GM21515 (cell line): Measurements from ENCODE around the gene RFWD3.
A peak's percentile ranks its signal among the peaks of the same experiment; 100 is the strongest.

Experiments used
- ATAC-seq: cut with Tn5 transposase; IDR thresholded peaks from one replicate; pipeline ENCODE4 v1.9.1; 2021; ENCODE audit not compliant: unreplicated experiment

RFWD3 gene

GRCh38 chr16:74623839-74624235 lies 42.8 kb downstream of the RFWD3 start:
- ATAC-seq, result no peak

- ATAC-seq, result no peak
Observed at GRCh38 chr16:74623214-74623838, 43.4 kb downstream of the RFWD3 start.

GRCh38 chr16:74622005-74622404 lies 44.7 kb downstream of the RFWD3 start:
- no peak for ATAC-seq

DNA sequence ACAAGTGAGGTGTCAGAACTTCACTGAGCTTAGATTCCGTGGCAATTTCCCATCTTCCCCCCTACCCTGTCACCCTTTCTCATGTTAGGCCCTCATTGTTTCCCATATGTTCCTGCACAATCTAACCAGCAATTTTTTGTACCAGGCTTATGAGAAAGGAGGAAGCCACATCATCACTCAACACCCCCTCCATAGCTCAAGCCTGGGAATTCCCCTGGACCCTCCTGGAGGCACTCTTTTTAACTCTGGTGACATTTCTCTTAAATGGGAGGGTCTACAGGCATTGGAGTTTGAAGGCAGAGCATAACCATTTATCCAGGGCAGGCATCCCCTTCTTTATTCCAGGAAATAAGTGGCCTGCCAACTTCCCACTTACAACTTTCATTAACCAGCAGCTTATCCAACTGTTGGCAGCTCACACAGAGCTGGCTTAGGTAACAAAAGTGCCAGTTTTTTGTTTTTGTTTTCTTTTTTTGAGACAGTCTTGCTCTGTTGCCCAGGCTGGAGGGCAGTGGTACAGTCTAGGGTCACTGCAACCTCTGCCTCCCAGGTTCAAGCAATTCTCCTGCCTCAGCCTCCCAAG lies 49.4 kb downstream of the RFWD3 start:
- ATAC-seq, result no peak

DNA sequence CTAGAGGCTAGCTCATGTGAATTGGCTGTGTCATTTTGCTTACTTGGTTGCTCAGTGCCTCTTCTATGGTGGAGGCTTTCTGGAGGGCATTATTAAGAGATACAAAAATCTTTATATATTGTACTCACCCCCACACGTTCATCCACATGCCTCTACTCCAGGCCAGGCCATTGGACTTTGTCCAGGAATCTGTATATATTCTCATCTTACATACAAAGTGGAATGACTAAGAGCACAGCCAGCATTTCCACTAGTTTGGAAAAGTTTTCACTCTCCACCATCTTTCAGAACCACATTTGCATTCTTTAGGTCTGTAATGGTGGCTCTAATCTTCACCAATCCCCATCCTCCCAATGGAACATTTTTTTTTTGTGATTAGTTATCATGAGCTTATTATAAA lies 55.0 kb downstream of the RFWD3 start:
- no peak for ATAC-seq

DNA sequence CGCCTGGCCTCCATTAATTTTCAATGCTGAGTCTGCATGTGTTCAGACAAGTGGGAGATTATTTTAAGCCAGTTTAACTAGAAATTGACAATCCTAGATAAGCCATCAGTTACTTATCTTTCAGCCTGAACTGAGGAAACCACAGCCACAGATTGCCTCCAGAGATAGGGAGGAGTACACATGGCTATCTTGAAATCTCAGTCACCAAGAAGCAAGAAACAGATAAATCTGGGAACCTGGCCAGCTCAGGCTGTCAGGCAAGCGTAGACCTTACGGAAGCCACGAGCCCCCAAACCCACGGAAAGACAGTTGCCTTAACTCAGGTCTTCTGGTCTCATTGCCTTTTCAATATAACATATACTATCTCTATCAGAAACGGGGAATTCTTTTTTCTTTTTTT lies 57.7 kb downstream of the RFWD3 start:
- no peak for ATAC-seq

DNA sequence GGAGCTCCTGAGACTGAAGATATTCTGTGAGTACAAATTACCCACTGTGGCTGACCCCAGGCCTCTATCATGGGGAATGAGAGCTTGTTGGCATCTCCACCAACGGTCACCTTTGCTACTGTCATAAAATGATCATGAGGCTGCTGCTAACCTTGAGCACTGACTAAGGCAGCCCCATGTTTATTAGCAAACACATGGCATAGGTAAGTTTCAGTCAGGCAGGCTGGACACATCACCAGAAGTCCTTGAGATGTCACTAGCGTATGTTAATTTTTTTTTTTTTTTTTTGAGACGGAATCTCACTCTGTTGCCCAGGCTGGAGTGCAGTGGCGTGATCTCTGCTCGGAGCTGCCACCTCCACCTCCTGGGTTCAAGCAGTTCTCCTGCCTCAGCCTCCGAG lies 58.3 kb downstream of the RFWD3 start:
- no peak for ATAC-seq

- ATAC-seq, result no peak
Observed at GRCh38 chr16:74607962-74608356, 58.7 kb downstream of the RFWD3 start.

- ATAC-seq, result peak; percentile 30
Observed at GRCh38 chr16:74607310-74607961, 59.2 kb downstream of the RFWD3 start.

DNA sequence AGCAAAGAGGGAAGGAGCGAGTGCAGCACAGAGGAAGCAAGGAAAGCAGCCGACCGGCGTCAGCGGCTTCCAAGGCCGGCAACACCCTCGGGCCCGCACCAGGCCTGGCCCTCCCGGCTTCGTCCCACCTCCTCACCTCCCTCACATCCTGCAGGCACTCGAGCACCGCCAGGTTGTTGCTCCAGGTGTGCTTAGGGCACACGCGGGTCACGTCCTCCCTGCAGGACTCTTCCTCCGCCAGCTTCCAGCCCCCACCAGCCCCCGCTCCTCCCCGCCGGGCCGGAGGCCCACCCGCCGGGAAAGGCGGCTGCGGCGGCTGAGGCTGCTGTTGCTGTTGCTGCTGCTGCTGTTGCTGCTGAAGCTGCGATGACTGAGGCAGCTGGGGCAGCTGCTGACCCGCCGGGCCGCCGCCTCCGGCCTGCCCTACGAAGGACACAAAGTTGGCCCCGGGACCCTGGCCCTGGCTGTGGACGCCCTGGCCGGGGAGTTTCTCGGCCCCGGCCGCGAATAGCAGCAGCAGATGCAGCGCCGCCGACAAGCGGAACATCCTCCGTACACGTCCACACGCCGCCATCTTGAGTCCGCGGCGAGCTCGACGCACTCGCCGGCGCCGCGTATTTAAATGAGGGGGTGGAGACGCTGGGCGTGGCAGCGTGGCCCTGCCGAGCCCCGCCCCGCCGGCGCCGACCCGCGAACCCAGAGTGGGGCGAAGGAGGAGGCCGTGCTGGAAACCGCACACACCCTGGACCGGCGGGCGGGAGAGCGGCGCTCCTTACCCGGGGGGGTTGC lies 60.0 kb downstream of the RFWD3 start, which contains the start of gene GLG1:
Gene GLG1 (minus strand): TSS at position 594 of the 789 bp plus-strand sequence. CDS start 20 bp downstream, at position 574.
- ATAC-seq, result peak; percentile 95

DNA sequence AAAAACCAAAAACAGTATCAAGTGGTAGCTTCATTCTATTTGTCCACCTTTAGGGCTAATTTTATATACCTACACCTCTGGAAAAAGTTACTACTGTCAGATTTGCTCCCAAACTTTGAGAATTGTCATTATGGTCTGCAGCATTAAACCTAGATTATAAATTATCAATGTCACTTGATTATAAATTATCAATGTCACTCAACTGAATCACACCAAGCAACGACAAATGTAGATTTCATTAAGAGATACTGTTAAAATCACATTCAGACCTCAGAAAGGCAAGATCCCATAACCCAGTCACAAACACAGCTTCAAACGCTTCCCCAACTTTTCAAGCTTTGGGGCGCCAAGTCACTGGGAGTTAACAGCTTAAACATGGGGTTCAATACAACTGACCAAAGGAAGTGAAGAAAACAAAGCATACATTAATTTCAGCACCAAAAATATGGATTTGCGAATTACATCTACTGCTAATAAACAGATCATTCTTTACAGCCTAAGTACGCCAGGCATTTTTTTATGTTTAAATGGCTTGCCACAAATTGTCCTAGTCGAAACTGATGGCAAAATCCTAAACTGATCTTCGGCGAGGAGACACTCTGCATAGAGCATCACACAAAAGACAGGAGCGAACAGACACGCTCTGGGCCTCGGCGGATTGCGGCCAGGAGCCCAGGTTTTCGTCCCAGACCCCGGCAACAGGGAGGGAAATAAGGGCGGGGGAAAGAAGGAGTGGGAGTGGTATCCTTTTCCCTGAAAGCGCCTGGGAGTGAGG lies 60.7 kb downstream of the RFWD3 start:
- ATAC-seq, result no peak

DNA sequence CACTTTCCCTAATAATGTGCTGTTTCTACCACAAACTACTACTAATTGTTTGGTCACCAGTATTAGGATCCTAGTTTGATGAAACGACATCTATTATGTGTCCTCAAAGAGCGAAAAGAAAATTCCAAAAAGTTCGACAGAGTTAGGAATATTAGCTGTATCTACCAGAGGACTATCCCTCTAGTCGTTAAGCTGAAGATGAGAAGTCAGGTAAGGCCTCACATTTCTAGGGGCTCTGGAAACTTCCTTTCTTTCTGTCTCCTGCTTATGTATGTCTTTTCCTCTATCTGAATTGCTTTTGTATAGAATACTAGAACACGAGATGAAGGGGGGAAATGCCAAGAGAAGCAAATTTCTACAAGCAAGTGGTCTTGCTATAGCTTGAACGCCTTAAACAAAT lies 61.3 kb downstream of the RFWD3 start:
- no peak for ATAC-seq

- no peak for ATAC-seq
Observed at GRCh38 chr16:74603848-74604247, 62.8 kb downstream of the RFWD3 start.

- ATAC-seq, result peak; percentile 84
Observed at GRCh38 chr16:74601126-74601871, 65.4 kb downstream of the RFWD3 start.

DNA sequence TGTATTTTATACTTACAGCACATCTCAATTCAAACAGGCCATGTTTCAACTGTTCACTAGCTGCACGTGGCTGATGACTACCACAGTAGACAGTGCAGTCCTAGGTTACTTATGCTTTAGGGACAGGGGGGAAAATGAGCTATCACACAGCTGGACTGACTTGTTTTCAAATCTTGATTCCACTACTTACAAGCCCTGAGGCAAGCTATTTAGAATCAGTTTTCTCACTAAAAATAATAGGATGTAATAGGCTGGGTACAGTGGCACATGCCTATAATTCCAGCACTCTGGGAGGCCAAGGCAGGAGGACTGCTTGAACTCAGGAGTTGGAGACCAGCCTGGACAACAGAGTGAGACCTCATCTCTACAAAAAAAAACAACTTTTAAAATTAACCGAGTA lies 70.1 kb downstream of the RFWD3 start:
- ATAC-seq, result no peak

GRCh38 chr16:74592847-74593246 lies 73.8 kb downstream of the RFWD3 start:
- no peak for ATAC-seq

- no peak for ATAC-seq
Observed at GRCh38 chr16:74591876-74592650, 74.6 kb downstream of the RFWD3 start.

- no peak for ATAC-seq
Observed at GRCh38 chr16:74586948-74587347, 79.7 kb downstream of the RFWD3 start.

GRCh38 chr16:74585846-74586443 lies 80.7 kb downstream of the RFWD3 start:
- no peak for ATAC-seq
